ENCODE results near the gene SHANK3. TPM values are rescaled to one million over a fixed set of nuclear protein-coding genes. Genes with fewer than 3 reads are reported as not detected.

SHANK3 gene
- 6.8 and 13.1 TPM in 2 replicates for total RNA-seq (ENCODE audit: low replicate concordance)
- long read RNA-seq, result 0 reads

GRCh38 chr22:50672471-50673230, at the start of gene SHANK3:
TSS of gene SHANK3 (plus strand) at chr22:50672823.
- H3K27ac Mint-ChIP-seq, result peak within 1 kb of the TSS; percentile 72
- no peaks in the 10 kb centered on the region for H3K9me3 Mint-ChIP-seq
- peaks cover 42% of the 10 kb centered on the region for H3K27me3 Mint-ChIP-seq

GRCh38 chr22:50624347-50625130, 48.1 kb upstream of the SHANK3 start:
- no peaks in the 10 kb centered on the region for H3K36me3 Mint-ChIP-seq
- H3K4me1 Mint-ChIP-seq (ENCODE audit: unreplicated experiment), result peaks cover 33% of the 10 kb centered on the region
- TF ChIP-seq CTCF (conservative IDR thresholded peaks at IDR 0.05), result no peak
- H3K4me3 Mint-ChIP-seq, result no peak overlapping the region
- H3K27me3 Mint-ChIP-seq, result no peaks in the 10 kb centered on the region
- no peak for DNase-seq (ENCODE audit: extremely low spot score, unreplicated experiment)
- H3K9me3 Mint-ChIP-seq, result no peaks in the 10 kb centered on the region
- no peak overlapping the region for H3K27ac Mint-ChIP-seq

More at GRCh38 chr22:50672471-50673230, at the start of gene SHANK3:
- Mint-ChIP-seq H3K4me3 (peak within 1 kb of the TSS; percentile 76), H3K36me3 (no peaks in the 10 kb centered on the region), H3K4me1 (ENCODE audit: unreplicated experiment) (peaks cover 16% of the 10 kb centered on the region)
- TF ChIP-seq CTCF (conservative IDR thresholded peaks at IDR 0.05), result no peak
- DNase-seq (ENCODE audit: extremely low spot score, unreplicated experiment), result peak; percentile 55

- peak; percentile 70 for DNase-seq (ENCODE audit: extremely low spot score, unreplicated experiment)
- Mint-ChIP-seq H3K4me3 (peak overlapping the region; percentile 44), H3K27ac (no peak overlapping the region), H3K36me3 (no peaks in the 10 kb centered on the region), H3K27me3 (no peaks in the 10 kb centered on the region), H3K4me1 (ENCODE audit: unreplicated experiment) (peaks cover 39% of the 10 kb centered on the region), H3K9me3 (no peaks in the 10 kb centered on the region)
- no peak for TF ChIP-seq CTCF (conservative IDR thresholded peaks at IDR 0.05)
Measured at GRCh38 chr22:50625131-50625567, 47.5 kb upstream of the SHANK3 start.

GRCh38 chr22:50625568-50626313, 46.9 kb upstream of the SHANK3 start:
- Mint-ChIP-seq H3K36me3 (no peaks in the 10 kb centered on the region), H3K27me3 (no peaks in the 10 kb centered on the region), H3K4me3 (no peak overlapping the region)

More at GRCh38 chr22:50625568-50626313, 46.9 kb upstream of the SHANK3 start:
- Mint-ChIP-seq H3K4me1 (ENCODE audit: unreplicated experiment) (peaks cover 38% of the 10 kb centered on the region), H3K9me3 (no peaks in the 10 kb centered on the region), H3K27ac (no peak overlapping the region)
- no peak for TF ChIP-seq CTCF (conservative IDR thresholded peaks at IDR 0.05)
- DNase-seq (ENCODE audit: extremely low spot score, unreplicated experiment), result peak; percentile 68
